HepG2 (cell line): Measurements from ENCODE around the gene KRTCAP3. TPM values are rescaled to one million over a fixed set of nuclear protein-coding genes. Genes with fewer than 3 reads are reported as not detected.

Source experiments
- AGO2 ChIP-seq: fragments of 200-400 bp; formaldehyde crosslinking; optimal IDR thresholded peaks from 2 replicates; pipeline ENCODE3; 2017; ENCODE audit warnings: mild to moderate bottlenecking, low read depth, low read length, moderate library complexity
- CAMTA2 ChIP-seq: sonication (generic); formaldehyde crosslinking; IDR thresholded peaks from 2 replicates; pipeline ENCODE4 v1.4.0; 2020; ENCODE audit warnings: mild to moderate bottlenecking, missing genetic modification reagents, borderline replicate concordance
- ESRRA ChIP-seq: sonication (generic); formaldehyde crosslinking; IDR thresholded peaks from 2 replicates; pipeline ENCODE4 v1.5.1; 2020; ENCODE audit warnings: mild to moderate bottlenecking, low read depth, missing genetic modification reagents
- KMT2B ChIP-seq: IDR thresholded peaks from 2 replicates; pipeline ENCODE4 v1.6.1; 2016; ENCODE audit warnings: missing genetic modification reagents, missing compliant biosample characterization
- NBN ChIP-seq: fragments of 450-650 bp; conservative IDR thresholded peaks from 2 replicates; pipeline ENCODE4 v1.6.1; 2017
- STAG1 ChIP-seq: sonication (generic); formaldehyde crosslinking; IDR thresholded peaks from 2 replicates; pipeline ENCODE4 v1.4.0; 2020; ENCODE audit warnings: missing genetic modification reagents
- ZNF337 ChIP-seq: sonication (generic); formaldehyde crosslinking; IDR thresholded peaks from 2 replicates; pipeline ENCODE4 v1.5.1; 2020; ENCODE audit warnings: missing genetic modification reagents, low read depth, mild to moderate bottlenecking, borderline replicate concordance
- ZNF616 ChIP-seq: sonication (generic); formaldehyde crosslinking; IDR thresholded peaks from 2 replicates; pipeline ENCODE4 v1.5.0; 2020; ENCODE audit warnings: low read depth, mild to moderate bottlenecking, missing genetic modification reagents
- ZNF749 ChIP-seq: sonication (generic); formaldehyde crosslinking; IDR thresholded peaks from 2 replicates; pipeline ENCODE4 v1.8.0; 2022; ENCODE audit warnings: mild to moderate bottlenecking, missing genetic modification reagents, moderate library complexity, borderline replicate concordance
- polyA plus RNA-seq, 8 experiments: library from polyadenylated mRNA; depleted of rRNA in 3 of 8; stranded (reverse) in 7 of 8; unstranded in 1 of 8; fragments of >200 nt; fragmentation: Illumina TruSeq in 4 of 8; extraction: Trizol in 4 of 8; gene quantifications; 2 replicates each; pipeline versions ENCODE4 v1.2.1 to v1.2.3, GENCODE V29; 2011 to 2016; ENCODE audit warnings: low read depth in 4 of 8, missing spikeins in 1 of 8, mixed read lengths in 1 of 8; ENCODE audit not compliant: insufficient read depth in 1 of 8
- total RNA-seq, 5 experiments: library from RNA; depleted of rRNA; stranded (reverse); fragments of >200 nt; fragmentation: Illumina TruSeq; extraction: Trizol; gene quantifications; 2 replicates each; pipeline ENCODE4 v1.2.3, GENCODE V29; 2016; ENCODE audit warnings: low read depth in 1 of 5
- TF ChIP-seq, protein P1 (sequence below): sonication (generic); formaldehyde crosslinking; IDR thresholded peaks from 2 replicates; pipeline ENCODE4 v1.8.0; 2022; ENCODE audit warnings: mild to moderate bottlenecking, missing genetic modification reagents, borderline replicate concordance
- TF ChIP-seq, protein P2 (sequence below): sonication (generic); formaldehyde crosslinking; IDR thresholded peaks from 2 replicates; pipeline ENCODE4 v1.5.0; 2020; ENCODE audit warnings: mild to moderate bottlenecking, missing genetic modification reagents
- TF ChIP-seq, protein P3 (sequence below): sonication (generic); formaldehyde crosslinking; IDR thresholded peaks from 2 replicates; pipeline ENCODE4 v1.8.1; 2023; ENCODE audit warnings: mild to moderate bottlenecking, missing genetic modification reagents
- TF ChIP-seq, protein P4 (sequence below): sonication (generic); formaldehyde crosslinking; IDR thresholded peaks from 2 replicates; pipeline ENCODE4 v1.5.0; 2020; ENCODE audit warnings: mild to moderate bottlenecking, missing genetic modification reagents
- TF ChIP-seq, protein P5 (sequence below): IDR thresholded peaks from 2 replicates; pipeline ENCODE4 v1.4.0; 2020; ENCODE audit warnings: mild to moderate bottlenecking, missing genetic modification reagents
- TF ChIP-seq, protein P6 (sequence below), 2 experiments: sonication (generic) in 1 of 2; formaldehyde crosslinking in 1 of 2; IDR thresholded peaks; 2 replicates each; pipeline versions ENCODE4 v1.5.1 to v1.6.1; 2011 to 2020; ENCODE audit warnings: borderline replicate concordance in 1 of 2, low read depth in 1 of 2, low read length in 1 of 2, mild to moderate bottlenecking in 1 of 2, missing genetic modification reagents in 1 of 2, moderate library complexity in 1 of 2

KRTCAP3 gene
- total and polyA plus RNA-seq, 2 of the 13 experiments (the other 11 are each of a cell fraction or from before 2014, with no cell fraction given): 2.1 to 4.5 TPM

DNA sequence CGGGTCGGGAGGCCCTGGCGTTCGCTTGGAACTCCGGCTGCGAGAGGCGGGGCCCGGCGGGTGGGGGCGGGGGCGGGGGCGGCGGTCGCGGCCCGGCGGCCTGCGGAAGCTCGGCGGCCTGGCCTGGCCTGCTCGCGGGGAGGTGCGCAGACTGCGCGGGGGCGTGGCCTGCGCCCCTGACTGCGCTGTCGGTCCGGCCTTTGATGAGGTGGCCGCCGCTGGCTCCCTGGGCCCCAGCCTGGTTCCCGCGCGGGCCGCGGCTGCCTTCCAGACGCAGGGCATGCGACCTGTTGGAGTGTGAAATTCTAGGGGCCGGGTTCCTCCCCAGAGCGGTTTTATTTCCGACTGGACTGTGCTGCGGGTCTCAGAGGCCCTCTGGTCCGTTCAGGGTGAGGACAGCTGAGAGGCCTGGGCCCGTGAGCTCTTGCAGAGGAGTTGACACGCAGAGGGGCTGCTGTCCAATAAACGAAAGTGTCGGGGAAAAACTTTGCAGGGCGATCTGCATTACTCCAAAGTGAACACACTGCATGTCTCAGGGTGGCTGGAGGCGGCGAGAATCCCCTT, 13.1 kb upstream of the KRTCAP3 start (continued):
- TF ChIP-seq, protein P1, sequence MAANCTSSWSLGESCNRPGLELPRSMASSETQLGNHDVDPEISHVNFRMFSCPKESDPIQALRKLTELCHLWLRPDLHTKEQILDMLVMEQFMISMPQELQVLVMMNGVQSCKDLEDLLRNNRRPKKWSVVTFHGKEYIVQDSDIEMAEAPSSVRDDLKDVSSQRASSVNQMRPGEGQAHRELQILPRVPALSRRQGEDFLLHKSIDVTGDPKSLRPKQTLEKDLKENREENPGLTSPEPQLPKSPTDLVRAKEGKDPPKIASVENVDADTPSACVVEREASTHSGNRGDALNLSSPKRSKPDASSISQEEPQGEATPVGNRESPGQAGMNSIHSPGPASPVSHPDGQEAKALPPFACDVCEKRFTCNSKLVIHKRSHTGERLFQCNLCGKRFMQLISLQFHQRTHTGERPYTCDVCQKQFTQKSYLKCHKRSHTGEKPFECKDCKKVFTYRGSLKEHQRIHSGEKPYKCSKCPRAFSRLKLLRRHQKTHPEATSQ (CRISPR knock-in tag): no peak
- TF ChIP-seq NBN: no peak
- no peak for TF ChIP-seq ZNF749 (CRISPR knock-in tag)
- TF ChIP-seq STAG1 (CRISPR knock-in tag): peak; percentile 28; the same call in 1 of the 2 replicates
- TF ChIP-seq KMT2B (CRISPR knock-in tag): 0 out of 2 replicates have a peak, but pooled peaks have one; percentile 45
- TF ChIP-seq AGO2: no peak
- TF ChIP-seq, protein P2, sequence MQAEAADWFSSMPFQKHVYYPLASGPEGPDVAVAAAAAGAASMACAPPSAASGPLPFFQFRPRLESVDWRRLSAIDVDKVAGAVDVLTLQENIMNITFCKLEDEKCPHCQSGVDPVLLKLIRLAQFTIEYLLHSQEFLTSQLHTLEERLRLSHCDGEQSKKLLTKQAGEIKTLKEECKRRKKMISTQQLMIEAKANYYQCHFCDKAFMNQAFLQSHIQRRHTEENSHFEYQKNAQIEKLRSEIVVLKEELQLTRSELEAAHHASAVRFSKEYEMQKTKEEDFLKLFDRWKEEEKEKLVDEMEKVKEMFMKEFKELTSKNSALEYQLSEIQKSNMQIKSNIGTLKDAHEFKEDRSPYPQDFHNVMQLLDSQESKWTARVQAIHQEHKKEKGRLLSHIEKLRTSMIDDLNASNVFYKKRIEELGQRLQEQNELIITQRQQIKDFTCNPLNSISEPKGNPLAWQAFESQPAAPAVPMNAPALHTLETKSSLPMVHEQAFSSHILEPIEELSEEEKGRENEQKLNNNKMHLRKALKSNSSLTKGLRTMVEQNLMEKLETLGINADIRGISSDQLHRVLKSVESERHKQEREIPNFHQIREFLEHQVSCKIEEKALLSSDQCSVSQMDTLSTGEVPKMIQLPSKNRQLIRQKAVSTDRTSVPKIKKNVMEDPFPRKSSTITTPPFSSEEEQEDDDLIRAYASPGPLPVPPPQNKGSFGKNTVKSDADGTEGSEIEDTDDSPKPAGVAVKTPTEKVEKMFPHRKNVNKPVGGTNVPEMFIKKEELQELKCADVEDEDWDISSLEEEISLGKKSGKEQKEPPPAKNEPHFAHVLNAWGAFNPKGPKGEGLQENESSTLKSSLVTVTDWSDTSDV (CRISPR knock-in tag): no peak
- TF ChIP-seq, protein P3, sequence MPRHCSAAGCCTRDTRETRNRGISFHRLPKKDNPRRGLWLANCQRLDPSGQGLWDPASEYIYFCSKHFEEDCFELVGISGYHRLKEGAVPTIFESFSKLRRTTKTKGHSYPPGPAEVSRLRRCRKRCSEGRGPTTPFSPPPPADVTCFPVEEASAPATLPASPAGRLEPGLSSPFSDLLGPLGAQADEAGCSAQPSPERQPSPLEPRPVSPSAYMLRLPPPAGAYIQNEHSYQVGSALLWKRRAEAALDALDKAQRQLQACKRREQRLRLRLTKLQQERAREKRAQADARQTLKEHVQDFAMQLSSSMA: no peak
- peak; percentile 72; the same call in 1 of the 2 replicates for TF ChIP-seq ZNF616
- TF ChIP-seq ESRRA (CRISPR knock-in tag): 0 out of 2 replicates have a peak, but pooled peaks have one; percentile 8
- TF ChIP-seq, protein P4, sequence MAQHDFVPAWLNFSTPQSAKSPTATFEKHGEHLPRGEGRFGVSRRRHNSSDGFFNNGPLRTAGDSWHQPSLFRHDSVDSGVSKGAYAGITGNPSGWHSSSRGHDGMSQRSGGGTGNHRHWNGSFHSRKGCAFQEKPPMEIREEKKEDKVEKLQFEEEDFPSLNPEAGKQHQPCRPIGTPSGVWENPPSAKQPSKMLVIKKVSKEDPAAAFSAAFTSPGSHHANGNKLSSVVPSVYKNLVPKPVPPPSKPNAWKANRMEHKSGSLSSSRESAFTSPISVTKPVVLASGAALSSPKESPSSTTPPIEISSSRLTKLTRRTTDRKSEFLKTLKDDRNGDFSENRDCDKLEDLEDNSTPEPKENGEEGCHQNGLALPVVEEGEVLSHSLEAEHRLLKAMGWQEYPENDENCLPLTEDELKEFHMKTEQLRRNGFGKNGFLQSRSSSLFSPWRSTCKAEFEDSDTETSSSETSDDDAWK: no peak
- TF ChIP-seq, protein P5, sequence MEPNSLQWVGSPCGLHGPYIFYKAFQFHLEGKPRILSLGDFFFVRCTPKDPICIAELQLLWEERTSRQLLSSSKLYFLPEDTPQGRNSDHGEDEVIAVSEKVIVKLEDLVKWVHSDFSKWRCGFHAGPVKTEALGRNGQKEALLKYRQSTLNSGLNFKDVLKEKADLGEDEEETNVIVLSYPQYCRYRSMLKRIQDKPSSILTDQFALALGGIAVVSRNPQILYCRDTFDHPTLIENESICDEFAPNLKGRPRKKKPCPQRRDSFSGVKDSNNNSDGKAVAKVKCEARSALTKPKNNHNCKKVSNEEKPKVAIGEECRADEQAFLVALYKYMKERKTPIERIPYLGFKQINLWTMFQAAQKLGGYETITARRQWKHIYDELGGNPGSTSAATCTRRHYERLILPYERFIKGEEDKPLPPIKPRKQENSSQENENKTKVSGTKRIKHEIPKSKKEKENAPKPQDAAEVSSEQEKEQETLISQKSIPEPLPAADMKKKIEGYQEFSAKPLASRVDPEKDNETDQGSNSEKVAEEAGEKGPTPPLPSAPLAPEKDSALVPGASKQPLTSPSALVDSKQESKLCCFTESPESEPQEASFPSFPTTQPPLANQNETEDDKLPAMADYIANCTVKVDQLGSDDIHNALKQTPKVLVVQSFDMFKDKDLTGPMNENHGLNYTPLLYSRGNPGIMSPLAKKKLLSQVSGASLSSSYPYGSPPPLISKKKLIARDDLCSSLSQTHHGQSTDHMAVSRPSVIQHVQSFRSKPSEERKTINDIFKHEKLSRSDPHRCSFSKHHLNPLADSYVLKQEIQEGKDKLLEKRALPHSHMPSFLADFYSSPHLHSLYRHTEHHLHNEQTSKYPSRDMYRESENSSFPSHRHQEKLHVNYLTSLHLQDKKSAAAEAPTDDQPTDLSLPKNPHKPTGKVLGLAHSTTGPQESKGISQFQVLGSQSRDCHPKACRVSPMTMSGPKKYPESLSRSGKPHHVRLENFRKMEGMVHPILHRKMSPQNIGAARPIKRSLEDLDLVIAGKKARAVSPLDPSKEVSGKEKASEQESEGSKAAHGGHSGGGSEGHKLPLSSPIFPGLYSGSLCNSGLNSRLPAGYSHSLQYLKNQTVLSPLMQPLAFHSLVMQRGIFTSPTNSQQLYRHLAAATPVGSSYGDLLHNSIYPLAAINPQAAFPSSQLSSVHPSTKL (CRISPR knock-in tag): no peak; the same call in 1 of the 2 replicates
- no peak; the same call in 1 of the 2 replicates for TF ChIP-seq ZNF337 (CRISPR knock-in tag)
- no peak; the same call in 1 of the 2 replicates for TF ChIP-seq CAMTA2 (CRISPR knock-in tag)
- TF ChIP-seq, protein P6, sequence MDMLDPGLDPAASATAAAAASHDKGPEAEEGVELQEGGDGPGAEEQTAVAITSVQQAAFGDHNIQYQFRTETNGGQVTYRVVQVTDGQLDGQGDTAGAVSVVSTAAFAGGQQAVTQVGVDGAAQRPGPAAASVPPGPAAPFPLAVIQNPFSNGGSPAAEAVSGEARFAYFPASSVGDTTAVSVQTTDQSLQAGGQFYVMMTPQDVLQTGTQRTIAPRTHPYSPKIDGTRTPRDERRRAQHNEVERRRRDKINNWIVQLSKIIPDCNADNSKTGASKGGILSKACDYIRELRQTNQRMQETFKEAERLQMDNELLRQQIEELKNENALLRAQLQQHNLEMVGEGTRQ (IDR thresholded peaks at IDR 0.05; ENCODE audit: low read depth, low read length): no peak
- TF ChIP-seq, protein P6 (CRISPR knock-in tag; IDR thresholded peaks at IDR 0.05; ENCODE audit: borderline replicate concordance): no peak
